WERI-Rb-1 (cell line): ENCODE results near the gene KRTAP3-2.

Experiments
- DNase-seq: peaks from one replicate; pipeline ENCODE4 v3.0.0-alpha.2; 2020
- H3K27ac ChIP-seq: fragments of 250-450 bp; sonication (Bioruptor Pico); 2 replicates; pipeline ENCODE4 v1.5.1; 2020; ENCODE audit warnings: mild to moderate bottlenecking, moderate library complexity
- H3K27me3 ChIP-seq: fragments of 250-450 bp; sonication (Bioruptor Pico); 2 replicates; pipeline ENCODE4 v1.5.1; 2021; ENCODE audit warnings: mild to moderate bottlenecking, low read depth, moderate library complexity; ENCODE audit not compliant: insufficient read depth, severe bottlenecking
- H3K36me3 ChIP-seq: fragments of 250-450 bp; sonication (Bioruptor Pico); 2 replicates; pipeline ENCODE4 v1.5.1; 2020; ENCODE audit warnings: mild to moderate bottlenecking, moderate library complexity
- H3K4me3 ChIP-seq: 2 replicates; pipeline ENCODE4 v1.5.1; 2011; ENCODE audit warnings: low read depth, mild to moderate bottlenecking, control low read depth, low read length
- H3K9me3 ChIP-seq: fragments of 250-450 bp; sonication (Bioruptor Pico); 2 replicates; pipeline ENCODE4 v1.5.1; 2021; ENCODE audit warnings: mild to moderate bottlenecking, moderate library complexity; ENCODE audit not compliant: severe bottlenecking
- TF ChIP-seq, protein P1 (sequence below): IDR thresholded peaks from 2 replicates; pipeline ENCODE4 v1.5.1; 2011; ENCODE audit warnings: low read depth, mild to moderate bottlenecking, control low read depth, inconsistent platforms, low read length

Gene KRTAP3-2

DNA sequence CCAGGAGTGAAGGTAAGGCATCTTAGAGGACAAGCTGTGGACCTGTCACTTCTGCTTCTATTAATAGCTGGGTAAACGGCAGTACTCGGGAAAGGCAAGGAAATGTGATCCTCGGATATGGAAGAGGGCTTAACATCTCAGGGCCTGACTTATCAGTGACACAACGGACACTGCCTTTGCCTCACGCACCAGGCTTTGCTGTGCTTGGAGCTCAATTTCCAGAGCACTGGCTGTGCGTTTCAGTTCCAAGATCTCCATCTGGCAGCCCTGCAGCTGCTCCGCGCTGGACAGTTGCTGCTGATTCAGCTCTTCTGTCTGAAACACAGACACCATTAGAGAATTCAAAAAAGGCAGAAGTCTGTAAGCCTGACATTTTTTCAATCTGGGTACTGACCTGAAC lies 19.1 kb downstream of the KRTAP3-2 start:
- H3K9me3 ChIP-seq, result no peaks in the 10 kb centered on the region
- peak overlapping the region; percentile 75 for H3K27ac ChIP-seq
- TF ChIP-seq, protein P1, sequence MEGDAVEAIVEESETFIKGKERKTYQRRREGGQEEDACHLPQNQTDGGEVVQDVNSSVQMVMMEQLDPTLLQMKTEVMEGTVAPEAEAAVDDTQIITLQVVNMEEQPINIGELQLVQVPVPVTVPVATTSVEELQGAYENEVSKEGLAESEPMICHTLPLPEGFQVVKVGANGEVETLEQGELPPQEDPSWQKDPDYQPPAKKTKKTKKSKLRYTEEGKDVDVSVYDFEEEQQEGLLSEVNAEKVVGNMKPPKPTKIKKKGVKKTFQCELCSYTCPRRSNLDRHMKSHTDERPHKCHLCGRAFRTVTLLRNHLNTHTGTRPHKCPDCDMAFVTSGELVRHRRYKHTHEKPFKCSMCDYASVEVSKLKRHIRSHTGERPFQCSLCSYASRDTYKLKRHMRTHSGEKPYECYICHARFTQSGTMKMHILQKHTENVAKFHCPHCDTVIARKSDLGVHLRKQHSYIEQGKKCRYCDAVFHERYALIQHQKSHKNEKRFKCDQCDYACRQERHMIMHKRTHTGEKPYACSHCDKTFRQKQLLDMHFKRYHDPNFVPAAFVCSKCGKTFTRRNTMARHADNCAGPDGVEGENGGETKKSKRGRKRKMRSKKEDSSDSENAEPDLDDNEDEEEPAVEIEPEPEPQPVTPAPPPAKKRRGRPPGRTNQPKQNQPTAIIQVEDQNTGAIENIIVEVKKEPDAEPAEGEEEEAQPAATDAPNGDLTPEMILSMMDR, result no peak
- H3K36me3 ChIP-seq, result no peaks in the 10 kb centered on the region
- H3K4me3 ChIP-seq, result peak overlapping the region; percentile 37
- H3K27me3 ChIP-seq, result no peaks in the 10 kb centered on the region
- peak; percentile 93 for DNase-seq

DNA sequence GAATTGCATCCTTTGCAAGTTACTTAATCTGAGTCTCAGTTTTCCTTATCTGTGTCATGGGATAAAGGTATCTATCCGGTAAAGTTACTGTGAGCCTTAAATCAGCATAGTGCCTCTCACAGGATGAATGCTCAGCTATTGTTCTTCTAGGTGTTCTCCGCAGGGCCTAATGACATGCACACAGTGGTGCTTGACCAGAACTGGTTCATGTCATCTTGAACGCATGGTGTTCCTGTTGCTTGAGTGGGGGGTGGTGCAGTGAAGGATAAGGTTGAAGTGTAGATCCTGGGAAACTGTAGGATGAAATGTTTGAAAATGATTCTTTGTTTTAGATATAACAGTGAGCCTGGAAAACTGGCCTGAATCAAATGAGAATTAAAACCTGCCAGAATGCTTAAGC lies 19.6 kb downstream of the KRTAP3-2 start:
- Histone ChIP-seq H3K9me3 (no peaks in the 10 kb centered on the region), H3K36me3 (no peaks in the 10 kb centered on the region), H3K4me3 (peak overlapping the region; percentile 37), H3K27ac (peak overlapping the region; percentile 75), H3K27me3 (no peaks in the 10 kb centered on the region)
- DNase-seq, result no peak
- TF ChIP-seq, protein P1, result no peak

DNA sequence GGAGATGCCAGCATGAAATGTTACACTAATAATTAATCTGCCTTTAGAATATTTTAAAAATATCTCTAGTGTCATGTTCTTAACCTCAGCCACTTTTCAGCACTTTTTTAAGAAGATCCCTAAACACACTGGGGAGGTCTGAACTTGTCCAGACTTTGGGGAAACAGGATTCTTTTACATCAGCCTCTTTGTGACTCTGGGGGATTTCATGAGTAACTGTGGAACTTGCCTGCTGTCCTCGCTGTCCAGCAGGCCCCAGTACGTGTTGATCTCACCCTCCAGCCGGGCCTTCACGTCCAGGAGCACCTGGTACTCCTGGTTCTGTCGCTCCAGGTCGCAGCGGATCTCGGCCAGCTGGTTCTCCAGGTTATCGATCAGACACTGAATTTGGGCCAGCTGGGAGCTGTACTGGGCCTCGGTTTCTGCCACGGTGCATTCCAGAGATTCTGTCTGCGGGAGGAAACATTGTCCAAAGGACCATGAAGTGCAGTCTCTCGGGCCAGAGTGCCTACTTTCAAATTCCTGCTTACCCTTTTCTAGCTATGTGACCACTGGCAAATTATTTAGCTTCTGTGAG lies 21.0 kb downstream of the KRTAP3-2 start:
- Histone ChIP-seq H3K4me3 (no peak overlapping the region), H3K36me3 (no peaks in the 10 kb centered on the region), H3K9me3 (no peaks in the 10 kb centered on the region), H3K27me3 (no peaks in the 10 kb centered on the region), H3K27ac (no peak overlapping the region)
- DNase-seq, result no peak
- TF ChIP-seq, protein P1, result no peak

DNA sequence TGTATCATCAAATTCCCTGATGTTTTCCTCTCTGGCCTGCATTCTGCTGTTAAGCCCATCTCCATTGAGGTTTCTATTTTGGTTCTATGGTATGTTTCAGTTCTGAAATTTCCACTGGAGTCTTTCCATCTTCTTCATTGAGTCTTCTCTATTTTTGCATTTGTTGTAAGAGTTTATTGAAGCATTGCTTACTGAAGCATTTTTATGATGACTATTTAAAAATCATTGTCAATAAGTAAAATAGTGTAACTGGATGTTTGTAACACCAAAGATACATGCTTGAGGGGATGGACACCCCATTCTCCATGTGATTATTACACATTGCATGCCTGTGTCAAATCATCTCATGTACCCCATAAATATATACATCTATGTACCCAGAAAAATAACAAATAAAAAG lies 24.2 kb downstream of the KRTAP3-2 start:
- Histone ChIP-seq H3K36me3 (no peaks in the 10 kb centered on the region), H3K4me3 (no peak overlapping the region), H3K27ac (no peak overlapping the region), H3K9me3 (no peaks in the 10 kb centered on the region), H3K27me3 (no peaks in the 10 kb centered on the region)
- DNase-seq, result no peak
- TF ChIP-seq, protein P1, result no peak

DNA sequence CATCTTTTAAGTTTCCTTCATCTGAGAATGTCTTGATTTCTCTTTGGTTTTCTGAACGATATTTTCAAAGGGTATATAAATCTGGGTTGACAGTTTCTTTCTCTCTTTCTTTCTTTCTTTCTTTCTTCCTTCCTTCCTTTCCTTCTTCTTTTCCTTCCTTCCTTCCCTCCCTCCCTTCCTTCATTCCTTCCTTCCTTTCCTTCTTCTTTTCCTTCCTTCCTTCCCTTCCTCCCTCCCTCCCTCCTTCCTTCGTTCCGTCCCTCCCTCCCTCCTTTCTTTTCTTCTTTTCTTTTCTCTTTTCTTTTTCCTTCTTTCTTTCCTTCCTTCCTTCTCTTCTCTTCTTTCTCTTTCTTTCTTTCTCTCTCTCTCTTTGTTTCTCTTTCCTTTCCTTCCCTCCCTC lies 25.3 kb downstream of the KRTAP3-2 start:
- no peaks in the 10 kb centered on the region for H3K9me3 ChIP-seq
- H3K27ac ChIP-seq, result no peak overlapping the region
- TF ChIP-seq, protein P1, result no peak
- no peaks in the 10 kb centered on the region for H3K36me3 ChIP-seq
- no peak for DNase-seq
- no peak overlapping the region for H3K4me3 ChIP-seq
- no peaks in the 10 kb centered on the region for H3K27me3 ChIP-seq

DNA sequence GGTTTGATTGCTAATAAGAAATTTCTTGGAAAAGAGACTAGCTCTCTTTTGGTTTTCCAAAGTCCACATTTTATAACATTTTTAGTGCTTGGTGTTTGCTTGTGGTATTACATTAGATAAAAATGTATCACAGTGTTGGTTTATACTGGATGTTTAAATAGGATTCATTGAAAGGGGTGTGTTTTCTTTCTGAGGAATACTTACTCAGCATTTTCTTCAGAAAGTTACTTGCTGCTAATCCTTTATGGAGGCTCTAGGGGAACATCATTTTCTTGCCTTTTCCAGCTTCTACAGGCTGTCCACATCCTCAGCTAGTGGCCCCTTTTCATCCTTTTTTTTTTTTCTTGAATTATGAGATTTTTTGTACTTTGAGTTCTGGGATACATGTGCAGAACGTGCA lies 32.1 kb downstream of the KRTAP3-2 start:
- DNase-seq, result no peak
- Histone ChIP-seq H3K36me3 (no peaks in the 10 kb centered on the region), H3K27ac (no peak overlapping the region), H3K4me3 (no peak overlapping the region), H3K27me3 (no peaks in the 10 kb centered on the region), H3K9me3 (peaks cover 2% of the 10 kb centered on the region)
- TF ChIP-seq, protein P1, result no peak
